T47D (cell line): ENCODE data around the gene SP100.

Experiments
- DNase-seq, 2 experiments: peaks; one replicate each; pipeline versions ENCODE4 v3.0.0 to v3.0.0-alpha.2; 2011 to 2012; ENCODE audit warnings: low read depth in 1 of 2, low spot score in 1 of 2
- JUND ChIP-seq: IDR thresholded peaks from 2 replicates; pipeline ENCODE4 v1.6.1; 2012; ENCODE audit warnings: low read depth
- in situ Hi-C: cut with HindIII; loops from 2 replicates; pipeline ENCODE4 v1.10.0; 2016; ENCODE audit warnings: low sequenced_read_pairs, low pct_unique_long_range_greater_than_20kb

SP100 gene

GRCh38 chr2:230410861-230411569 lies 5.0 kb upstream of the SP100 start:
- in situ Hi-C loops, result no loop called here
- no peak for DNase-seq
- no peak for TF ChIP-seq JUND

DNA sequence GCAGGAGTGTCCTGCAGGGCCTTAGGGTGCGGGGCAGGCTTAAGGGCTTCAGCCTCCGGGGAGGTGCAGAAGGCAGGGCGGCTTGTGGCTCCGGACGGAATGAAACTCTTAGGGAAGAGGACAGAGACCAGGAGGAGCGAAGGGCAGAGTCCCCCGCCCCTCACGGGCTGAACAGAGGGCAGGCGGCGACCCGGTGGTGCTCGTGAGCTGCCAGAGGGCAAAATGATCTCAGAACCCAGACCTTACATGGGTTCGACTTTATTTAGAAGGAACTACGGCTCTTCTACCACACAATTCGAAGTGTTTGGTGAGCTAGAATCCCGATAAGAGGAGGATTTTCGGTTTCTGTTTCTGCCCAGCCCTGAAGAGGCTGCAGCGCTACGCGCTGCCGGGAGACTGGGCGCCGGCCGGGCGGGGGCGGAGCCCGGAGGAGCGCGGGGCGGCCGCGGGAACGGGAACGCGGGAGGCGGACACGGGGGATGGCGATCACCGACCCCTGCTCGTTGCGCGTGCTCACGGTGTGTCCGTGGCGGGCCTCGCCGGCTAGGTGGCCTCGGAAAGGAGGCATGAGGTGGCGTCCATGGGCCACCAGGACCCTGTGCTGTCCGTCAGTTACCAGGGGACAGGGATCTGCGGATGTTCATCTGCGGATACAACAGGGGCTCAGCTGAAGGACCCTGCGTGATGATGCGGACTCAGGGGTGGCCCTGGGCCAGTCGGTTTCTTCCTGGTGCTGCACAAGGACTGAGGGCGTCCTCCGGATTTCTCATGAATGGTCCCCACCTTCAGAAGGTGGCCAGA lies 4.2 kb upstream of the SP100 start:
- DNase-seq, result peak; percentile 44 to 56
- in situ Hi-C loops, result no loop called here
- TF ChIP-seq JUND, result no peak

DNA sequence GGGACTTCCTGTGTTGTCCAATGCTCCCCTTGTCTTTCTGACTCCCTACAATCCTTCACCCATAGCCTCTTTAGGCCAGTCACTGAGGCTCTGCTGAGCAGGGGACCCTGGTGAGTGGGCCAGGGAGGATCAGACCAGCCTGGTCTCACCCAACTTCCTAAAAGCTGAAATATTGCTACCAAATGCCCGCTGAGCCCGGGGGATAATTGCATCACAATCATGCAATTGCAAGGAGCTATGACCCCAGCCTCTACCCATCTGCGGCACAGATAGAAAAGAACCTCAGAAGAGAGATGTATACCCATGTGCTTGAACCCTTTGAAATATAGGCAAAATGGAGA lies 3.7 kb upstream of the SP100 start:
- in situ Hi-C loops, result no loop called here
- TF ChIP-seq JUND, result no peak
- no peak for DNase-seq

DNA sequence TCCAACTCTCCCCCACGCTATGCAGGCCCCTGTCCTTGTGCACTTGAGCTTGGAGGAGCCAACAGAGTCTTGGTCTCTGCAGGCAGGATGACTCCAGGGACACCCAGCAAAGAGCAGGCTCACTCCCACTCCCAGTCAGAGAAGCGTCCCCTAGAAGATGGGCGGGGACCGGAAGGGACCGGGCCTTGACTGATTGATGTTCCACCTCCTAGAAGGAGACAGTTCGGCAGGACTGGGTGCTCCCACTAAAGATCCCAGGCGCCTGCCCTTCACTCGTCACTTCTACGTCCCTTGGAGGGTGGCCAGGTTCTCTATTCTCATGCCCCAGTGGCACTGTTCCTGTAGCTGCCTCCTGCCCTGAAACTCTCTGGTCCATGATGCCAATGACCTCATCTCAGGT lies 3.2 kb upstream of the SP100 start:
- DNase-seq, result no peak
- in situ Hi-C loops, result no loop called here
- TF ChIP-seq JUND, result no peak

GRCh38 chr2:230413479-230413878 lies 2.5 kb upstream of the SP100 start:
- peak in 1 of 2 experiments; percentile 21 for DNase-seq
- in situ Hi-C loops, result no loop called here
- TF ChIP-seq JUND, result no peak

DNA sequence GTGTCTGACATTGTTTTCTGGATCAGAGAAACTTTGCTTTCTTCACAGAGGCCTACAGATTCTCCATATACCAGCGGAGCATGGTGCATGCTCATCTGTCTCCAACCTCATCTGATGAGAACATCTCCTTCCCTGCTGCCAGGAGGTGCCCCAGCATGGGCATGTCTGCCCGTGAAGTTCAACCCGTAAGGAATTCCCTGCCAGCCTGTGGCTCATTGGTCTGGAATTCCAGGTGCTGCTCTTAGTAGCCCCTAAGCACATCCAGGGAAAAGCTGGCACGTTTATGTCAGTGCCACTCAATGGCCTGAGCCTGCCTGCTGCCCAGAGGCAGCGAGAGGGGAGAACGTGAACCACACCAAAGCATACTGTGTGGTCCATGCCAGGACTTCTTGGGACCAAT lies 1.7 kb upstream of the SP100 start:
- TF ChIP-seq JUND, result no peak
- DNase-seq, result no peak
- in situ Hi-C loops, result no loop called here

- DNase-seq, result no peak
- TF ChIP-seq JUND, result no peak
- in situ Hi-C loops, result no loop called here
These were observed 1.4 kb downstream of the SP100 start for GRCh38 chr2:230417436-230417835.

DNA sequence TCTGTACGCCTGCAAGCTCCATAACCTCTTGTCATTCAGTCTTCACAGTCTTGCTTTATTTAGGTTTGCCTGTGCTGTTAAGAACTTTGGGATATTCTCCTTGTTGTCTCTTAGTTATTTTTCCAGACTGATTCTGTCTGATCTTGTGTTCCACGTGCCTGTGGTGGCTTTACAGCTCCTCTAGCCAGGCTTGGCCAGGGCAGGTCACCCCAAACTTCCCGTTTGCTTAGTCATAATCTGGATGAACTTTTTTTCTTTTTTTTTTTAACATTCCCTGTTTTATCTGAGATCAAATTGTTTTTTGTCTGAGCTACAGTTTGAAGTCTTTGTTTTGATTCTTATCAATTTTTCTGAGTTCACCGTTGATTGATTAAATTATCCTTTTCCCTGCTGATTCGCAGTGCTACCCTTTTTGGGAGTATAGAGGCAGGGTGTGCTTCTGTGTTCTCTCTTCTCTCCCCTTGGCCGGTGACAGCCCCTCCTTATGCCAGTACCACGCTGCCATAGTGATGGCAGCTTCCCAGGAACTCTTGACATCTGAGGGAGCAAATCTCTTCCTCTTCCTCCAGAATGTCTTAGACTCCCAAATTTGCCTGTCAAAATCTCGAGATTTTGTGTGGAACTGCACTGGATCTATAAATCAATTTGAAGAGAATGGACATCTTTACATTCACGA lies 2.5 kb downstream of the SP100 start:
- in situ Hi-C loops, result no loop called here
- no peak for DNase-seq
- no peak for TF ChIP-seq JUND

- no peak for DNase-seq
- in situ Hi-C loops, result no loop called here
- TF ChIP-seq JUND, result no peak
These were observed 3.2 kb downstream of the SP100 start for GRCh38 chr2:230419181-230419580.

GRCh38 chr2:230422149-230422548 lies 6.1 kb downstream of the SP100 start:
- TF ChIP-seq JUND, result no peak
- peak in 1 of 2 experiments; percentile 39 for DNase-seq
- in situ Hi-C loops, result no loop called here

GRCh38 chr2:230423851-230424458 lies 8.0 kb downstream of the SP100 start:
- in situ Hi-C loops, result no loop called here
- DNase-seq, result no peak
- TF ChIP-seq JUND, result no peak

DNA sequence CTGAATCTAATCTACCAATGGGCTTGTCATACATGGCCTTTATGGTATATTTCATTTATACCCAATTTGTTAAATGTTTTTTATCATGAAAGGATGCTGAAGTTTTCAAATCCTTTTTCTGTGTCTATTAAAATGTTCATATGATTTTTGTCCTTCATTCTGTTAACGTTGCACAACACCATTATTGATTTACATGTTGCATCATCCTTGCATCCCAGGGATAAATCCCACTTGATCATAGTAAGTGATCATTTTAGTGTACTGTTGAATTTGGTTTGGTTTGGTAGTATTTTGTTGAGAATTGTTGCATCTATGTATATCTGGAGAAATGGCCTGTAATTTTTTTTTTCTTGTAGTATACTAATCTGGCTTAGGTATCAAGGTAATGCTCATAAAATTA lies 9.4 kb downstream of the SP100 start:
- TF ChIP-seq JUND, result no peak
- in situ Hi-C loops, result no loop called here
- DNase-seq, result no peak

- TF ChIP-seq JUND, result no peak
- in situ Hi-C loops, result no loop called here
- no peak for DNase-seq
These were observed 13.5 kb downstream of the SP100 start for GRCh38 chr2:230429513-230429912.
